ENCODE results near the gene CPT1B.

- TF ChIP-seq CTCF (conservative IDR thresholded peaks at IDR 0.05) (no peak), ZFX (IDR thresholded peaks at IDR 0.05) (no peak)
These were observed 1.5 kb upstream of the CPT1B start for GRCh38 chr22:50579752-50580151.

Data from C4-2B (cell line).